ENCODE data around the gene LRR1.
A peak's percentile ranks its signal among the peaks of the same experiment; 100 is the strongest.

- TF ChIP-seq EP300 (IDR thresholded peaks at IDR 0.05) (no peak), CTCF (IDR thresholded peaks at IDR 0.05) (peak in 2 of 3 donors; percentile 8 to 38)
Observed at GRCh38 chr14:49598485-49599300, at the start of gene LRR1.

Data from ovary (tissue), 3 donors.